ENCODE results near the gene LRSAM1.

GRCh38 chr9:127451858-127452656 is 747 bp downstream of the LRSAM1 start:
- TF ChIP-seq CTCF (IDR thresholded peaks at IDR 0.05): no peak
- TF ChIP-seq POLR2A (IDR thresholded peaks at IDR 0.05): no peak
- TF ChIP-seq POLR2AphosphoS5 (IDR thresholded peaks at IDR 0.05): no peak

Data from breast epithelium (tissue), 3 donors.